ENCODE results near the gene RARS1. TPM values are rescaled to one million over a fixed set of nuclear protein-coding genes. Genes with fewer than 3 reads are reported as not detected.

The RARS1 gene
- total RNA-seq, 1 experiment from 2014 or later: 98.8 TPM

DNA sequence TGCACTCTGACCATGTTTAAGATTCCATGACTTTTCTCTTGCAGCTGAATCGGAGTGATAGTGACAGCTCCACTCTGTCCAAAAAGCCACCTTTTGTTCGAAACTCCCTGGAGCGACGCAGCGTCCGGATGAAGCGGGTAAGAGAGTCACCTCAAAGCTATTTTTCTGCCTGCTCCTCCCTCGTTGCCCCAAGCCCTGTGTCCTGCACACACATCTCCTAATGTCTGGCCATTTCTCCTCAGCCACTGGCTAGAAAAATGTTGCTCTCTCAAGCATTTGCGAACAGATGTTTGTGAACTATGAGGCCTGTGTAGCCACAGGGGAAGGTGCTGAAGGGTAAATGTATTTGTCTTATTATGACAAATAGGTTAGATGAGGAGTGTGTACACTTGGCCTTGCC is 25.7 kb upstream of the RARS1 start:
- DNase-seq (ENCODE audit: low spot score) (no peak), ATAC-seq (no peak)
- POLR2A ChIA-PET: no interaction called here
- Mint-ChIP-seq H3K27me3 (ENCODE audit: low read depth) (no peaks in the 10 kb centered on the region), H3K36me3 (peaks cover 54% of the 10 kb centered on the region), H3K27ac (no peak overlapping the region), H3K4me1 (no peaks in the 10 kb centered on the region), H3K9me3 (no peaks in the 10 kb centered on the region), H3K4me3 (no peak overlapping the region)
- TF ChIP-seq, protein P1, sequence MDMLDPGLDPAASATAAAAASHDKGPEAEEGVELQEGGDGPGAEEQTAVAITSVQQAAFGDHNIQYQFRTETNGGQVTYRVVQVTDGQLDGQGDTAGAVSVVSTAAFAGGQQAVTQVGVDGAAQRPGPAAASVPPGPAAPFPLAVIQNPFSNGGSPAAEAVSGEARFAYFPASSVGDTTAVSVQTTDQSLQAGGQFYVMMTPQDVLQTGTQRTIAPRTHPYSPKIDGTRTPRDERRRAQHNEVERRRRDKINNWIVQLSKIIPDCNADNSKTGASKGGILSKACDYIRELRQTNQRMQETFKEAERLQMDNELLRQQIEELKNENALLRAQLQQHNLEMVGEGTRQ (CRISPR knock-in tag; IDR thresholded peaks at IDR 0.05): no peak
- TF ChIP-seq, protein P2, sequence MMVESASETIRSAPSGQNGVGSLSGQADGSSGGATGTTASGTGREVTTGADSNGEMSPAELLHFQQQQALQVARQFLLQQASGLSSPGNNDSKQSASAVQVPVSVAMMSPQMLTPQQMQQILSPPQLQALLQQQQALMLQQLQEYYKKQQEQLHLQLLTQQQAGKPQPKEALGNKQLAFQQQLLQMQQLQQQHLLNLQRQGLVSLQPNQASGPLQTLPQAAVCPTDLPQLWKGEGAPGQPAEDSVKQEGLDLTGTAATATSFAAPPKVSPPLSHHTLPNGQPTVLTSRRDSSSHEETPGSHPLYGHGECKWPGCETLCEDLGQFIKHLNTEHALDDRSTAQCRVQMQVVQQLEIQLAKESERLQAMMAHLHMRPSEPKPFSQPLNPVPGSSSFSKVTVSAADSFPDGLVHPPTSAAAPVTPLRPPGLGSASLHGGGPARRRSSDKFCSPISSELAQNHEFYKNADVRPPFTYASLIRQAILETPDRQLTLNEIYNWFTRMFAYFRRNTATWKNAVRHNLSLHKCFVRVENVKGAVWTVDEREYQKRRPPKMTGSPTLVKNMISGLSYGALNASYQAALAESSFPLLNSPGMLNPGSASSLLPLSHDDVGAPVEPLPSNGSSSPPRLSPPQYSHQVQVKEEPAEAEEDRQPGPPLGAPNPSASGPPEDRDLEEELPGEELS (CRISPR knock-in tag; IDR thresholded peaks at IDR 0.05): no peak
- TF ChIP-seq OVOL2 (CRISPR knock-in tag; IDR thresholded peaks at IDR 0.05; ENCODE audit: borderline replicate concordance): no peak
- no peak for TF ChIP-seq SOX15 (CRISPR knock-in tag; IDR thresholded peaks at IDR 0.05)
- no peak for TF ChIP-seq NR1H2 (CRISPR knock-in tag; IDR thresholded peaks at IDR 0.05)
- no peak for TF ChIP-seq GRHL2 (CRISPR knock-in tag; IDR thresholded peaks at IDR 0.05; ENCODE audit: insufficient replicate concordance, severe bottlenecking)
- CTCF ChIA-PET: no interaction called here

DNA sequence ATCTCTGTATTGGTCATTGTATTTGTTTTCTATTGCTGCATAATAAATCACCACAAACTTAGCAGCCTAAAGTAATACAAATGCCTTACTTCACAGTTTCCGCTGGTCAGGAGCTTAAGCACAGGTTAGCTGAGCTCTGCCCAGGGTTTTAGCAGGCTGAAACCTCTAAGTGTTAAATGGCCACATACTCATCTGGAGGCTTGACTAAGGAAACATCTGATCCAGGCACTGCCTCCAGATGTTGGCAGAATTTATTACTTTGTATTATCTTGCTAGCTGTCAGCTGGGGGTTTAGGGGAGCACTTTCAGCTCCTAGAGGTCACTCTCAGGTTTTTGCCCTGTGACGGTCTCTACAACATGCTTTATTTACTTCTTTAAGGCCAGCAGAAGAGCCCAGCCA is 23.2 kb upstream of the RARS1 start:
- no peak overlapping the region for H3K27ac Mint-ChIP-seq
- POLR2A ChIA-PET: interaction anchor here (0.6 kb wide), 1 partner anchor 236 kb away, joined by 4 read pairs; no protein-coding TSS in a partner anchor
- CTCF ChIA-PET: no interaction called here
- no peaks in the 10 kb centered on the region for H3K27me3 Mint-ChIP-seq (ENCODE audit: low read depth)
- peaks cover 51% of the 10 kb centered on the region for H3K36me3 Mint-ChIP-seq
- DNase-seq (ENCODE audit: low spot score) (no peak), ATAC-seq (no peak)
- H3K4me1 Mint-ChIP-seq: no peaks in the 10 kb centered on the region
- no peaks in the 10 kb centered on the region for H3K9me3 Mint-ChIP-seq
- H3K4me3 Mint-ChIP-seq: no peak overlapping the region
- no peak for TF ChIP-seq ERG (CRISPR knock-in tag; IDR thresholded peaks at IDR 0.05)
- TF ChIP-seq ZNF423 (CRISPR knock-in tag; IDR thresholded peaks at IDR 0.05): no peak
- TF ChIP-seq ARID4B (CRISPR knock-in tag; IDR thresholded peaks at IDR 0.05; ENCODE audit: borderline replicate concordance): no peak
- no peak for TF ChIP-seq MYBL2 (CRISPR knock-in tag; IDR thresholded peaks at IDR 0.05)
- no peak for TF ChIP-seq ZNF121 (CRISPR knock-in tag; IDR thresholded peaks at IDR 0.05)
- no peak for TF ChIP-seq ZNF396 (CRISPR knock-in tag; IDR thresholded peaks at IDR 0.05; ENCODE audit: borderline replicate concordance)
- TF ChIP-seq, protein P3, sequence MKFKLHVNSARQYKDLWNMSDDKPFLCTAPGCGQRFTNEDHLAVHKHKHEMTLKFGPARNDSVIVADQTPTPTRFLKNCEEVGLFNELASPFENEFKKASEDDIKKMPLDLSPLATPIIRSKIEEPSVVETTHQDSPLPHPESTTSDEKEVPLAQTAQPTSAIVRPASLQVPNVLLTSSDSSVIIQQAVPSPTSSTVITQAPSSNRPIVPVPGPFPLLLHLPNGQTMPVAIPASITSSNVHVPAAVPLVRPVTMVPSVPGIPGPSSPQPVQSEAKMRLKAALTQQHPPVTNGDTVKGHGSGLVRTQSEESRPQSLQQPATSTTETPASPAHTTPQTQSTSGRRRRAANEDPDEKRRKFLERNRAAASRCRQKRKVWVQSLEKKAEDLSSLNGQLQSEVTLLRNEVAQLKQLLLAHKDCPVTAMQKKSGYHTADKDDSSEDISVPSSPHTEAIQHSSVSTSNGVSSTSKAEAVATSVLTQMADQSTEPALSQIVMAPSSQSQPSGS (CRISPR knock-in tag; IDR thresholded peaks at IDR 0.05; ENCODE audit: borderline replicate concordance, low read depth): no peak
- no peak for TF ChIP-seq ZNF219 (CRISPR knock-in tag; IDR thresholded peaks at IDR 0.05; ENCODE audit: borderline replicate concordance)
- TF ChIP-seq, protein P4, sequence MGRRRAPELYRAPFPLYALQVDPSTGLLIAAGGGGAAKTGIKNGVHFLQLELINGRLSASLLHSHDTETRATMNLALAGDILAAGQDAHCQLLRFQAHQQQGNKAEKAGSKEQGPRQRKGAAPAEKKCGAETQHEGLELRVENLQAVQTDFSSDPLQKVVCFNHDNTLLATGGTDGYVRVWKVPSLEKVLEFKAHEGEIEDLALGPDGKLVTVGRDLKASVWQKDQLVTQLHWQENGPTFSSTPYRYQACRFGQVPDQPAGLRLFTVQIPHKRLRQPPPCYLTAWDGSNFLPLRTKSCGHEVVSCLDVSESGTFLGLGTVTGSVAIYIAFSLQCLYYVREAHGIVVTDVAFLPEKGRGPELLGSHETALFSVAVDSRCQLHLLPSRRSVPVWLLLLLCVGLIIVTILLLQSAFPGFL (CRISPR knock-in tag; IDR thresholded peaks at IDR 0.05; ENCODE audit: borderline replicate concordance): no peak
- TF ChIP-seq, protein P5, sequence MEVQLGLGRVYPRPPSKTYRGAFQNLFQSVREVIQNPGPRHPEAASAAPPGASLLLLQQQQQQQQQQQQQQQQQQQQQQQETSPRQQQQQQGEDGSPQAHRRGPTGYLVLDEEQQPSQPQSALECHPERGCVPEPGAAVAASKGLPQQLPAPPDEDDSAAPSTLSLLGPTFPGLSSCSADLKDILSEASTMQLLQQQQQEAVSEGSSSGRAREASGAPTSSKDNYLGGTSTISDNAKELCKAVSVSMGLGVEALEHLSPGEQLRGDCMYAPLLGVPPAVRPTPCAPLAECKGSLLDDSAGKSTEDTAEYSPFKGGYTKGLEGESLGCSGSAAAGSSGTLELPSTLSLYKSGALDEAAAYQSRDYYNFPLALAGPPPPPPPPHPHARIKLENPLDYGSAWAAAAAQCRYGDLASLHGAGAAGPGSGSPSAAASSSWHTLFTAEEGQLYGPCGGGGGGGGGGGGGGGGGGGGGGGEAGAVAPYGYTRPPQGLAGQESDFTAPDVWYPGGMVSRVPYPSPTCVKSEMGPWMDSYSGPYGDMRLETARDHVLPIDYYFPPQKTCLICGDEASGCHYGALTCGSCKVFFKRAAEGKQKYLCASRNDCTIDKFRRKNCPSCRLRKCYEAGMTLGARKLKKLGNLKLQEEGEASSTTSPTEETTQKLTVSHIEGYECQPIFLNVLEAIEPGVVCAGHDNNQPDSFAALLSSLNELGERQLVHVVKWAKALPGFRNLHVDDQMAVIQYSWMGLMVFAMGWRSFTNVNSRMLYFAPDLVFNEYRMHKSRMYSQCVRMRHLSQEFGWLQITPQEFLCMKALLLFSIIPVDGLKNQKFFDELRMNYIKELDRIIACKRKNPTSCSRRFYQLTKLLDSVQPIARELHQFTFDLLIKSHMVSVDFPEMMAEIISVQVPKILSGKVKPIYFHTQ (CRISPR knock-in tag; IDR thresholded peaks at IDR 0.05): no peak
- TF ChIP-seq, protein P1 (CRISPR knock-in tag; IDR thresholded peaks at IDR 0.05): no peak
- no peak for TF ChIP-seq OVOL2 (CRISPR knock-in tag; IDR thresholded peaks at IDR 0.05; ENCODE audit: borderline replicate concordance)
- TF ChIP-seq KAT7 (CRISPR knock-in tag; IDR thresholded peaks at IDR 0.05; ENCODE audit: borderline replicate concordance): no peak
